Cardiac fibroblast (primary cell): Measurements from ENCODE around the gene OTUD7B.
A peak's percentile ranks its signal among the peaks of the same experiment; 100 is the strongest.

Experiments used
- DNase-seq, 2 donors: peaks; one replicate each; pipeline versions ENCODE4 v3.0.0 to v3.0.0-alpha.2; 2010; ENCODE audit warnings: low read depth in 2 of 2
- H3K4me3 ChIP-seq, 2 donors: replicated peaks in 1 of 2; 1 replicate in 1 of 2; 2 replicates in 1 of 2; pipeline ENCODE4 v1.5.1; 2011; ENCODE audit warnings: low read depth in 2 of 2, low read length in 2 of 2, mild to moderate bottlenecking in 2 of 2, moderate library complexity in 1 of 2
- TF ChIP-seq, protein P1 (sequence below): IDR thresholded peaks from one replicate; pipeline ENCODE4 v1.5.1; 2011; ENCODE audit warnings: low read depth, mild to moderate bottlenecking, low read length, inconsistent platforms

The OTUD7B gene

GRCh38 chr1:149993181-149993580, 17.3 kb downstream of the OTUD7B start:
- TF ChIP-seq, protein P1, sequence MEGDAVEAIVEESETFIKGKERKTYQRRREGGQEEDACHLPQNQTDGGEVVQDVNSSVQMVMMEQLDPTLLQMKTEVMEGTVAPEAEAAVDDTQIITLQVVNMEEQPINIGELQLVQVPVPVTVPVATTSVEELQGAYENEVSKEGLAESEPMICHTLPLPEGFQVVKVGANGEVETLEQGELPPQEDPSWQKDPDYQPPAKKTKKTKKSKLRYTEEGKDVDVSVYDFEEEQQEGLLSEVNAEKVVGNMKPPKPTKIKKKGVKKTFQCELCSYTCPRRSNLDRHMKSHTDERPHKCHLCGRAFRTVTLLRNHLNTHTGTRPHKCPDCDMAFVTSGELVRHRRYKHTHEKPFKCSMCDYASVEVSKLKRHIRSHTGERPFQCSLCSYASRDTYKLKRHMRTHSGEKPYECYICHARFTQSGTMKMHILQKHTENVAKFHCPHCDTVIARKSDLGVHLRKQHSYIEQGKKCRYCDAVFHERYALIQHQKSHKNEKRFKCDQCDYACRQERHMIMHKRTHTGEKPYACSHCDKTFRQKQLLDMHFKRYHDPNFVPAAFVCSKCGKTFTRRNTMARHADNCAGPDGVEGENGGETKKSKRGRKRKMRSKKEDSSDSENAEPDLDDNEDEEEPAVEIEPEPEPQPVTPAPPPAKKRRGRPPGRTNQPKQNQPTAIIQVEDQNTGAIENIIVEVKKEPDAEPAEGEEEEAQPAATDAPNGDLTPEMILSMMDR, result no peak
- DNase-seq, result no peak
- H3K4me3 ChIP-seq, result no peak overlapping the region

- DNase-seq, result no peak
- no peak overlapping the region for H3K4me3 ChIP-seq
- TF ChIP-seq, protein P1, result no peak
Measured at GRCh38 chr1:149987297-149987595, 23.3 kb downstream of the OTUD7B start.

- H3K4me3 ChIP-seq, result no peak overlapping the region
- TF ChIP-seq, protein P1, result no peak
- peak; percentile 75 to 86 for DNase-seq
Measured at GRCh38 chr1:149986486-149987296, 23.8 kb downstream of the OTUD7B start.

- H3K4me3 ChIP-seq, result no peak overlapping the region
- no peak for DNase-seq
- TF ChIP-seq, protein P1, result no peak
Measured at GRCh38 chr1:149979972-149980540, 30.5 kb downstream of the OTUD7B start.

DNA sequence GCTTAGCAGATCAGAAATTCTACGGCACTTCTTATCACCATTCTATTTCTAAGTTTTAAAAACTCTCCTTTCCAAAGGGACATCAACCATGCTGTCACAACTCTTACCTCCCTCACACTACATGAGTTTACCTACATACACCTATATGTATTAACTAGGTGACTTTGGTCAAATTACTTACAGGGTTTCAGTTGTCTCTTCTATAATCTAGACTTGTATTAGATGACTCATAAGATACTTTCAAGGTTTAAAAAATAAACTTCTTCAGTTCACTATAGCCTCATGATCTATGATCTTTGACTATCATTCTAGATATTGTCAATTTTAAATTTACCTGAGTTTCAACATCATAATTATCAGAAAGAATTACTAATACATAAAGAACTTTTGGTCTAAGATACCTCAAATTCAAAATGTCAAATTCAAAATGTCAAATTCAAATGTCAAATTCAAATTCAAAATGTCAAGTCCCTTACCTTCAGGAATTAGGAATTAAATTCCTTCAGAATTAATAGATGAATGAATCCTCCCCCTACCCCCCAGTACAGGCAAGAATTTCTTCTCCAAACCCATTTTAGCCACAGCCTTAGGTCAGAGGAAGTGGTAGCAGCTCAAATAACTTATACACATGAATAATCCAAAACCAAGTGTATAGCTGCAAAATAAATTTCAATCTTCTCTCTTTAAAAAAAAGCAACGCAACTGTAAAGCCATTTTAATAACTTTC, 31.1 kb downstream of the OTUD7B start:
- TF ChIP-seq, protein P1, result no peak

GRCh38 chr1:149978547-149979023, 31.9 kb downstream of the OTUD7B start:
- TF ChIP-seq, protein P1, result no peak
- H3K4me3 ChIP-seq, result no peak overlapping the region
- DNase-seq, result peak; percentile 26 to 32

More for the DNA sequence above, 31.1 kb downstream of the OTUD7B start:
- no peak for DNase-seq
- no peak overlapping the region for H3K4me3 ChIP-seq
